ENCODE results near the gene CACFD1.

Gene CACFD1

DNA sequence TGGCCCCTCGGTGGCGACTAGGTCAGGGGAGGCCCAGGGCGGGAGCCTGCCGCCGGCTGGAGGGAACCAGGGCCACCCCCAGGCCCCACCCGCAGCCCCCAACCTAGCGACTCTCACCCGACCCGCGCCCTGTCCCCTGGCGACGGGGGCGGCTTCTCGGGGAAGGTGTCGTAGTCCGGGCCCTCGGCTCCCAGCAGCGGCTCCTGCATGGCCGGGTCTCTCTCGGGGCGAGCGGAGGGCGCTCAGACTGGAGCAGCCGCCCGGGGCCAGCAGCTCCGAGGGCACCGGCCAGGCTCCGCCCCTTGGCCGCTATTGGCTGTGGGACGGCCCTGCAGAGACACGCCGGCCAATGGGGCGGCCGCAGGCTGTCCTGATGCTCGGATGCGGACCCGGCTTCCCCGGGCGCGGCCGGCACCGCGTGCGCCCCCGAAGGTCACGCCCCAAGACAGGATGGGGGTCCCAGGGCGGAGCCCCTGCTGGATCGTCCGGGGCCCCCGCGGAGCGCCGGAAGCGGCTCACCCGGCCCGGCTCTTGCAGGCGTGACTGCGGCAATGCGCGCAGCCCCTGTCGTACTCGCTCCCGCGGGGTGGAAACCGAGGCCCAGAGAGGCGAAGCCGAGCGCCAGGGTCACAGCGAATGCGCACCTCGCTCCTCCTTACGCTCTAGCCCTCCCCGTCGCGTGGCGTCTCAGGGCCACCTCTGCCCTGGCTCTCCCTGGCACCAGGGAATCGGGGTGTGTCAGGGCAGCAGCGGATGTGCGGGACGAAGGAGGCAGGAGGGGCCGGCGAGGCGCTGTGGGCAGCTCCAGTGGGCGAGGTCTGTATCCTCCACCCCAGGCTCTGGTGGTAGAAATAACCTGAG is 19.3 kb downstream of the CACFD1 start, which contains the start of gene SLC2A6:
TSS of gene SLC2A6 (minus strand) at position 249 of the 861 bp plus-strand sequence. CDS start at position 209, 40 bp downstream.
- peak; percentile 57 to 75 (median 59) for DNase-seq (ENCODE audit: low read depth in 2 of 3, low spot score in 1 of 3)

DNA sequence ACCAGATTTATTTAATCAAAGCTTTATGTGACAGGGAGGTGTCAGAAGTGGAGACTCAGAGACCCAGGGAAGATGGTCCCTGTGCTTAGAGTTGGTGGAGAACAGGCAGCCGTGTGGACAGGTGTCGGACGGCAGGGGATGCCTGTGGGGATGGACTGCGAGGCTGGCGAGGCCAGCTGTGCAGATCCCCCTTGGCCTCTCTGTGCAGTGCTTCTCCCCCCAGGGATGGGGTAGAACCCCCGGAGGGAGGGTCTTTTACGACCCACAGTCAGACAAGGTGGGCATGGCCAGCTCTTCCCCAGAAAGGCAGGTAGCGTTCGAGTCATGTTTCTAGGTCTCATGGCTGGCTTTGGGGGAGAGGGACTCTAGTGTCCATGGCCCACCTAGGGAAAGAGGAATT is 23.8 kb downstream of the CACFD1 start:
- DNase-seq (ENCODE audit: low read depth in 2 of 3, low spot score in 1 of 3) = no peak

GRCh38 chr9:133484671-133485437 is 25.1 kb downstream of the CACFD1 start:
- no peak for DNase-seq (ENCODE audit: low read depth in 2 of 3, low spot score in 1 of 3)

- no peak for DNase-seq (ENCODE audit: low read depth in 2 of 3, low spot score in 1 of 3)
These were observed 25.9 kb downstream of the CACFD1 start for GRCh38 chr9:133485531-133486260.

DNA sequence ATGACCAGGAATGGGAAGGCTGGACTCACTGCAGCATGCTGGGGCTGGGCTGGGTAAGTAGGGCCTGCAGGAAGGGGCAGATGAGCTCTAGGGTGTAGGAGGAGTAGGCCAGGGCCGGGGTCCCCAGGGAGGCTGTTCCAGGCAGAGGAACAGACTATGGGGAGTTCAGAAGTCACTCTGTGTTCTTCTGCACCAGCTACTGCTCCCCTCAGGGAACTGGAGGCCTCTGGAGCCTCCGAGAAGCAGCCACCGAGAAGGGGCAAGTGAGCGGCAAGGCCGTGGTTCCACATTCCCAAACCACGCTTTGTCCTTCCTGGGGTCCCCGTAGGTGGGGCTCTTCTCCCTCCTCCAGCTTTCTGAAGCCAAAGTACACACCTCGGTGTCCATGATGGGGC is 27.6 kb downstream of the CACFD1 start:
- DNase-seq (ENCODE audit: low read depth in 2 of 3, low spot score in 1 of 3) = no peak

GRCh38 chr9:133488686-133489252 is 29.0 kb downstream of the CACFD1 start:
- DNase-seq (ENCODE audit: low read depth in 2 of 3, low spot score in 1 of 3) = no peak

DNA sequence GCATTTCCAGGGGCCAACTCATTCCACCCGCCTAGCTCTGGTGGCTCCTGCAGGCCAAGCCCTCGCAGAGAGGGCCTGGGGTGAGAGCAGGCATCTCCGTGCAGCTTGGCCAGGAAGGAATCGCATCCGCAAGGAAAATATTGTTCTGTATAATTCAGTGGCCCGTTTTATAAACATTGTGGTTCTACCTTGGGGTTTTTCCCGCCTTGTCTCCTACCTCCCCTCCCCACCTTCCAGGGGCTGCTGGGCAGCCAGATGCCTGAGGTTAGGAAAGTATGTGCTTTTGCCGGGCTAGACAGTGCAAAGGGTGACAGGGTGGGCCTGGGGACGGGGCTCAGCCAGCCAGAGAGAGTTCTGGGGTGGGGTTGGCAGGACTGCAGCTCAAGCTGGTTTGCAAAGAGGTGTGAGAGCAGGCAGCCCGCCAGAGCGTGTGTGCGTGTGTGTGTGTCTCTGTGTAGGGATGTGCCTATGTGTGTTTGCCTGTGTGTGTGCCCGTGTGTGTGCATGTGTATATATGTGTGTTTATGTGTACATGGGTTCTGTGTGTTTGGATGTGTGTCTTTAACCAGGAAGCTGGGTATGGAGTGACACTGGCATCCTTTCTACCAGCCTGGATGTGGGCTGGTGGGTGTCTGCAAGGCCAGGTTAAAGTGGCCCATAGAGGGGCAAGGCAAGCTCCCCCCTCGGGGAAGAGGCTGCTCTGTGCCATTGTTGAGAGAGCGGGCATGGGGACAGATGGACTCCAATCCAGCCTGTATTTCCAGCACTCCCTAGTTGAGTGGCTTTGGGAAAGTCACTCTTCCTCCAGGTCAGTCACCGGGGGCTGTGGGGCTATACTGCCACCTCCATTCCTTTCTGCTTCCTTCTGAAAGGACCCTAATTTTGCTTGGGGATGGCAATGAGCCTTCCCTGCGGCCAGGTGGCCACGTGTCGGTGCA is 29.7 kb downstream of the CACFD1 start:
- DNase-seq (ENCODE audit: low read depth in 2 of 3, low spot score in 1 of 3) = no peak

DNA sequence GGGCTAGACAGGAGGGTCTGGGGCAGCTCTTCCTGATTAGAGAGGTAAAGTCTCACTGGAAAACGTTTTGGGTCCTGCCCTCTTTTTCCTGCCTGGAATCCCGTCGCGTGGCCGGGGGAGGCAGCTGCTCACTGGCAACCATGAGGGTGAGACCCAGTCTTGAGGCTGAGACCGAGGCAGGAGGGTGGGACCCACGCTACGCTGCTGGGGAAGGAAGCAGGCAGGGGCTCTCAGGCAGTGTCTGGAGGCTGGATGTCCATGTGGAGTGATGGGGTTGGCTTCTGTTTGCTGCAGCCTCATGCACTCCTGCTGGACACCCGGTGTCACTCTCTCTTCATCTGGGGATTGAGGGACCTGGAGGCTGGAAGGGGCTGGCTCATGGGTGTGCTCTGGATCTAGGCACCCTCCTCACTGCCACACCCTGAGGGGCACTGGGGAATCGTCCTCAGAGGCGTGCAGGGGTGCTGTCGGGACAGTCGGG is 30.5 kb downstream of the CACFD1 start:
- no peak for DNase-seq (ENCODE audit: low read depth in 2 of 3, low spot score in 1 of 3)

DNA sequence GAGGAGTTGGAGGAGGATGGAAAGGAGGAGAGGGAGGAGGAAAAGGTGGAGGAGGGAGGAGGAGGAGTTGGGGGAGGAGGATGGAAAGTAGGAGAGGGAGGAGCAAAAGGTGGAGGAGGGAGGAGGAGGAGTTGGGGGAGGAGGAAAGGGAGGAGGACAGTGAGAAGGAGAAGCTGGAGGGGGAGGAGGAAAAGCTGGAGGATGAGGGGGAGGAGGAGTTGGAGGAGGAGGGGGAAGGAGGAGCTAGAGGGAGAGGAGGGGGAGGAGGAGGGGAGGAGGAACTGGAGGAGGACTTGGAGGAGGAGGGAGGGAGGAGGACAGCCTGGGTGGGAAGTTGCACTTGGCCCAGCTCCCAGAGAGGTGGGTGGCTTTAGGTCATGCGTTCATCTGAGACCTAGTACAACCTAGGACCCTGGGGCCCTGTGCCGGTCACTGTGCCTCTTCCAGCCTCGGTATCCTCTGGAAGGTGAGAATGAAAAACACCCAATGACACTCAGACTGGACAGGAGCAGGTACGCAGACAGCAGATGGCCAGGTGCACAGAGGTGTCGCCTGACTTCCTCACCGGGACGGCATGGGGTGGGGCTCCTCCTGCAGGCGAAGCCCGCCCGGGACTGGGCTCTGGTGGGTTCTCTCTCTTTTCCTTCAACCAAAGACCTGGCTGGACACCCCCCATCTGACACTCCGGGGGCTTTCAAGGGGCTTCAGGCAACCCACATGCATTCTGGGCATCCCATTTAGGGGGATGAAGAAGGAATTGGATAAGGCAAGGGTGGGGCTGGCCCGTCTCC is 31.3 kb downstream of the CACFD1 start:
- no peak for DNase-seq (ENCODE audit: low read depth in 2 of 3, low spot score in 1 of 3)

DNA sequence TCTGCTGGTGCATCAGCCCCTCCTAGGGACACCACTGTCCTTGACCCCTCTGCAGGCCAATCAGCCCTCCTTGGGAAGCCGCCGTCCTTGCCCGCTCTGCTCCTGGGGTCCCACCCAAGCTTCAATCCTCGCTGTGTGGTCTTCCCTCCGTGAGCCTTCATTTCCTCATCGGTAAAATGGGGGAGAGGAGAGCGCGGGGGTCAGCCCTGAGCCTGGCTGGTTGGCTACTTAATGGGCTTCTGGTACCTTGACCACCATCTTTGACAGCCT is 31.8 kb downstream of the CACFD1 start:
- DNase-seq (ENCODE audit: low read depth in 2 of 3, low spot score in 1 of 3) = no peak

GRCh38 chr9:133492061-133493021 is 32.6 kb downstream of the CACFD1 start:
- DNase-seq (ENCODE audit: low read depth in 2 of 3, low spot score in 1 of 3) = no peak

DNA sequence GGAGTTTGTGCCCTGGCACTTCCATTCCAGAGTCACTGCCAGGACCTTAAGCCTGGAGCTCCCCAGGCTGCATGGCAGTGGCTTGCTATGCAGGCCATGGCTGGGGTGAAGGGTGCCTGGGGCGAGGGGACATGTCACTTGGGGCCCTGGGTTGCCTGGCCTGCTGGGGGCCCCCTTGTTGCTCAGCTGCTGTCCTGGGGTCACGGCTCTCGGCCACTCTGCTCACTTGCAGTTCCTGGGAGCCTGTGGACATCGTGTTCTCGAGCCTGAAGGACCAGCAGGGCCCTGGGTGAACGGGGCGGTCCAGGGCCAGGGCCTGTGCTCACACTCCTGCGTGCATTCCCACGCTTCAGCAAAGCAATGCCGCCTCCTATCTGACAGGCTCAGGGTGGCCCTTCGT is 33.6 kb downstream of the CACFD1 start:
- no peak for DNase-seq (ENCODE audit: low read depth in 2 of 3, low spot score in 1 of 3)

GRCh38 chr9:133493845-133494540 is 34.2 kb downstream of the CACFD1 start:
- no peak for DNase-seq (ENCODE audit: low read depth in 2 of 3, low spot score in 1 of 3)

DNA sequence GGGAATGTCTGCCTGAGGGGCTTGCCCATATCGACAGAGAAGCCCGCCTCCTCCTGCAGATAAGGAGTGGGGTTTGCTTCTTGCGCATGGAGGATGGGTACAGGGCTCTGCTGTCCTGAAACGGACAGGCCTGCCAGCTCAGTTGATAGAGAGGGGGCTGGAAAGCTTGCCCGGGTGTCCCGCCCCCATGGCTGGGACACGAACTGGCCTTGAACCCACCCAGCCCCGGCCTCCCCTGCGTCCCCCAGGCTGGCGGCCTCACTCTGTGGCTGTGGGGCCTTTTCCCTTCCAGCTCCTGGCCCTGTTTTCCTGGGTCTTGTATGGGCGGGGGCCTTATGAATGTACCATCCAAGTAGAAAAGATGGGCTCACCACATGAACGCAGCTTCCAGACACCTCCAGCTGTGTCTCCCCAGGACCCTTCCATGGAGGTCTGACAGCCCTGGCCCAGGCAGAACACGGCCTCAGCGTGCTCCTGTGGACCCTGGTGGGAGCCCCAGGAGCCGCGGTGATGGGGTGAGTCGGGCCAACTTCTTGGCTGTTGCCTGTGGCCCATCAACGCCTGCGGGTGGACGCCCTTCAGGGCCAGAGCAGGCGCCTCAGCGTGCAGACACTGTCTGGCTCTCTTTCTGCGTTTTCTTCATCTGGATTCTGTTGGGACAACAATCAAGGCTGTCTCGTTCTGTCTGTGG is 35.0 kb downstream of the CACFD1 start:
- DNase-seq (ENCODE audit: low read depth in 2 of 3, low spot score in 1 of 3) = no peak

DNA sequence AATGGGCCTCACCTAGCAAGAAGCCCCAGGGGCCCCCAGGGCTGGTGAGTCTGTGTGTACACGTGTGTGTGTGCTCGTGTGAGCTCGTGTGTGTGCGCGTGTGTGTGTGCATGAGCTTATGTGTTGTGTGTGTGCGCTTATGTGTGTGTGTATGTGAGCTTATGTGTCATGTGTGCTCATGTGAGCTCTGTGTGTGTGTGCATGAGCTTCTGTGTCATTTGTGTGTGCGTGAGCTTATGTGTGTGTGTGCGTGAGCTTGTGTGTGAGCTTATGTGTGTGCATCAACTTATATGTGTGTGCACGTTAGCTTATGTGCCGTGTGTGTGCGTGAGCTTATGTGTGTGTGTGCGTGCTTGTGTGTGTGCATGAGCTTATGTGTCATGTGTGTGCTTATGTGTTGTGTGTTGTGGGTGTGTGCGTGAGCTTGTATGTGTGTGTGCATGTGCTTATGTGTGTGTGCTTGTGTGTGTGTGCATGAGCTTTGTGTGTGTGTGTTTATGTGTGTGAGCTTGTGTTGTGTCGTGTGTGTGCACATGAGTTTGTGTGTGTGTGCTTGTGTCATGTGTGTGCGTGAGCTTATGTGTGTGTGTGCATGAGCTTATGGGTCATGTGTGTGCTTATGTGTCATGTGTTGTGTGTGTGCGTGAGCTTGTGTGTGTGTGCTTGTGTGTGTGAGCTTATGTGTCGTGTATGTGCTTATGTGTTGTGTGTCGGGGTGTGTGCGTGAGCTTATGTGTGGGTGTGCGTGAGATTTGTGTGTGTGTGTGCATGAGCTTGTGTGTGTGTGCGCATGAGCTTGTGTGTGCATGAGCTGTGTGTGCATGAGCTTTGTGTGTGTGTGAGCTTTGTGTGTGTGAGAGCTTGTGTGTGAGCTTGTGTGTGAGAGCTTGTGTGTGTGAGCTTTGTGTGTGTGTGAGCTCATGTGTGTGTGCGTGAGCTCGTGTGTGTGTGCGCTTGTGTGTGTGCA is 35.8 kb downstream of the CACFD1 start:
- DNase-seq (ENCODE audit: low read depth in 2 of 3, low spot score in 1 of 3) = no peak

All from stimulated activated CD4-positive, alpha-beta T cell treated with anti-CD3 and anti-CD28 coated beads, Interleukin-12 subunit alpha, Interleukin-12 subunit beta, amount 100 ng/mL, for 48 hours (primary cell).